MV-4-11 (cell line): ENCODE measurements around the gene ARGLU1.

ENCODE experiments used
- DNase-seq: peaks from one replicate; lab custom pipeline; 2025; lab: John Stamatoyannopoulos, UW

ARGLU1 gene

GRCh38 chr13:106586648-106587166, 18.8 kb upstream of the ARGLU1 start:
- no peak for DNase-seq

GRCh38 chr13:106581225-106581624, 13.3 kb upstream of the ARGLU1 start:
- no peak for DNase-seq

GRCh38 chr13:106575896-106576295, 8.0 kb upstream of the ARGLU1 start:
- no peak for DNase-seq

GRCh38 chr13:106573868-106574267, 5.9 kb upstream of the ARGLU1 start:
- no peak for DNase-seq

GRCh38 chr13:106573284-106573846, 5.4 kb upstream of the ARGLU1 start:
- no peak for DNase-seq

GRCh38 chr13:106570299-106570852, 2.4 kb upstream of the ARGLU1 start:
- no peak for DNase-seq

- DNase-seq: no peak
Observed at GRCh38 chr13:106569233-106570095, 1.5 kb upstream of the ARGLU1 start.

- peak; percentile 32 for DNase-seq
Observed at GRCh38 chr13:106568299-106569003, 514 bp upstream of the ARGLU1 start.

GRCh38 chr13:106566641-106567473, 1.1 kb downstream of the ARGLU1 start:
- peak; percentile 43 for DNase-seq

- peak; percentile 19 for DNase-seq
Observed at GRCh38 chr13:106565127-106565775, 2.7 kb downstream of the ARGLU1 start.

- DNase-seq: no peak
Observed at GRCh38 chr13:106562301-106562700, 5.6 kb downstream of the ARGLU1 start.

GRCh38 chr13:106561551-106562170, 6.3 kb downstream of the ARGLU1 start:
- DNase-seq: no peak

GRCh38 chr13:106560821-106561220, 7.1 kb downstream of the ARGLU1 start:
- DNase-seq: no peak

- DNase-seq: no peak
Observed at GRCh38 chr13:106558527-106558926, 9.4 kb downstream of the ARGLU1 start.

GRCh38 chr13:106555631-106556328, 12.2 kb downstream of the ARGLU1 start:
- DNase-seq: no peak

- DNase-seq: no peak
Observed at GRCh38 chr13:106551751-106552150, 16.2 kb downstream of the ARGLU1 start.

GRCh38 chr13:106551350-106551749, 16.6 kb downstream of the ARGLU1 start:
- peak; percentile 61 for DNase-seq

GRCh38 chr13:106550570-106551135, 17.3 kb downstream of the ARGLU1 start:
- DNase-seq: no peak

GRCh38 chr13:106548064-106548696, 19.8 kb downstream of the ARGLU1 start:
- DNase-seq: no peak
